GM10266 (cell line): ENCODE measurements around the gene SYDE1.
A peak's percentile ranks its signal among the peaks of the same experiment; 100 is the strongest.

Source experiments
- DNase-seq: peaks from one replicate; pipeline ENCODE4 v3.0.0; 2012; ENCODE audit errors: extremely low spot score
- CTCF ChIP-seq: IDR thresholded peaks from 2 replicates; pipeline ENCODE4 v1.5.1; 2012; ENCODE audit warnings: mild to moderate bottlenecking, low read depth; ENCODE audit not compliant: control insufficient read depth, insufficient read depth; ENCODE audit errors: missing control alignments

The SYDE1 gene

DNA sequence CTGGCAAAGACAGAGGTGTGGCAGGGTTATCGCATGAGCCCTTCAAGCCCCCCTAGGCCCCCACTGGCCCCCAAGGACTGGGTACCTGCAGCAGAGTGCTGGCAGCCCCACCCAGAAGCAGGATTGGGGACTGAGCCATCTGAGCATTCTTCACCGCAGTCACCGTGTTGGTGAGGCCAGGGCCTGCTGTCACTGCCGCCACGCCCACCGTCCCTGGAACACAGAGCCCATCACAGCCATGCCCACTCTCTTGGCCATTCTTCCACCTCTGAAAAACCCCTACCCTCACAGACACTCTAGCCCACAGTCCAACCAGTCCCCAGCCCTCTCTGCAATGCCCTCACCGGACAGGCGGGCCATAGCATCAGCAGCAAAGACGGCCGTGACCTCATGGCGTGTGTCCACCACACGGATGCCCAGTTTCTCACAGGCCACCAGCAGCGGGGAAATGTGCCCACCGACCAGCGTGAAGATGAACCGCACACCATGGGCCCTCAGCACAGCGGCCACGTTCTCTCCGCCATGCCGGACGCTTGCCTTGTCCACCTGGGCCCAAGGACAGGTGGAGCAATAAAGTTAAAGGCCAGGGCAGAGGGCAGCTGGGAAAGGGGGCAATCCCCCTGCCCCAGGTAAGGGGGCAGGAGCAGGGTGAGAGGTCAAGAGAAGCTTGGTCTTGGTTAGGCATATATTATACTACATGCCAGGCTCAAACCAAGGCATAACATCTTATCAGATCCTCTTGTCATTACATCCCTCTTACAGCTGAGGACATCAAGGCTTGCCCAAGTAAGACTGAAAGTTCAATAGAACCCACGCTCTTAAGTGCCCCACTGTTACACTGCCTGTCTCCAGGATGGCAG lies 16.1 kb downstream of the SYDE1 start:
- no peak for DNase-seq
- no peak for TF ChIP-seq CTCF

- no peak for DNase-seq
- no peak for TF ChIP-seq CTCF
Observed at GRCh38 chr19:15123900-15124299, 16.7 kb downstream of the SYDE1 start.

GRCh38 chr19:15124572-15125231 lies 17.5 kb downstream of the SYDE1 start:
- DNase-seq: no peak
- no peak for TF ChIP-seq CTCF

DNA sequence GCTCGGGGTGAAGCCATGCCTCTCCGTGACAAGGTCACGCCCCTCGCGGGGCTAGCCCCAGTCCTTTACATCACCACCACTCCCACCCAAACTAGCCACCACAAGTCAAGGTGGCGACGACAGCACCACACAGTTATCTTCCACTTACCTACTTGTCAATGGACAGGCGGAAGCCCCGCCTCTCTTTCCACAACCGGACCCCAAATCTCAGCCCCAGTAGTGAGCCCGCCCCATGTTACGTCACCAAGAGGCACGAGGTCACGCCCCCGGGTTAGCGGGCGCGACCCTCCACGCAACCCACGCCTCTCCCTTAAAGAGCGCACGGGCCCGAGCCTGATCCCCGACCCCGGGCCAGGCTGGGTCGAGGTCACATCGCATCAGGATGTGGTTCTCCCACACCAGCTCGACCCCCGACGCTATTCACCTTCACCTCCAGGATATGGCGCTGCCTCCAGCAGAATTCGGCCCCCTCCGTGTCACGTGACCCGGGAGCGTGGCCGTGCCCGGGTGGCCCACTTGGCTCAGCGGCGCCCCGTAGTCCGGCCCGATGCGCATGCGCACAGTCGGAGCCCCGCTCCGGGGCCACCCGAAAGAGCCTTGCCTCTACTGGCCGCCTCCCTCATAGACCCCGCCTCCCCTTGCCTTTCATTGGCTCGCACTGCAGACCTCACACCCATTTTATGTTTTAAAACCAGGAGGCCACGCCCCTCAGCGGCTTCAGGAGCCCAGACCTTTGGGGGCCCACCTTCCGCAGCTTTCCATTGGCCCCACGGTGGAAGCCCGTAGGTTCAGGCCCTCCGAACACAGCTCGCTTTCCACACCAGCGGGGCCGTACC lies 18.2 kb downstream of the SYDE1 start:
- peak; percentile 98 for DNase-seq
- TF ChIP-seq CTCF: peak; percentile 11

DNA sequence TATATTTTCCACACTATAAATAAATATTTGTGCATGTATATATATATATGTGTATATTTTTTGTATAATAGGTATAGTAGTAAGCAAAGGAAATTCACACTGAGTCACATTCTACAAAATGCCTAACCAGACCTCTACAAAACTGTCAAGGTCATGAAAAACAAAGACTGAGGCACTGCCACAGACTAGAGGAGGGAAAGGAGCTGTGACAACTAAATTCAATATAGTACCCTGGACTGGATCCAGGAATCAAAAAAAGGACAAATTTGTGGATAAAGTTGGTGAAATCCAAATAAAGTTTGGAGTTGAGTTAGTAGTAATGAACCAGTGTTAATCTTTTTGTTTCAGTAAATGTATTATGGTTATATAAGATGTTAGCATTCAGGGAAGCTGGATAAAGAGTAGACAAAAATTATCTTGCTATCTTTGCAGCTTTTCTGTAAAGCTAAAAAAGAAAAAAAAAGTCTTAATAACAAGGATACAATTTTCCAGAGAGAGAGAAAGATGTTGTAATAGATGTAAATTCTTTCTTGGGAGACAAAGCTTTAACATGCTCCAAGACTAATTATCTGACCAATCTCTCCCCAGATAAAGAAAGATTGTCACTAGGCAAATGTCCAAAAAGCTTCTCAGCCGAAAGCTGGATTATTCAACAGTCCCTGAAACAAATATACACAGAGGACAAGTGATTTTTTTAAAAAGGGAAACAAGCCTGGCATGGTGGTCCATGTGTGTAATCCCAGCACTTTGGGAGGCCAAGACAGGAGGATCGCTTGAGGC lies 19.1 kb downstream of the SYDE1 start:
- no peak for DNase-seq

More for the DNA sequence above, 19.1 kb downstream of the SYDE1 start:
- TF ChIP-seq CTCF: no peak
